WI38 (cell line): ENCODE measurements around the gene NUP50.

ENCODE experiments used
- H3K4me3 ChIP-seq: 2 replicates; pipeline ENCODE4 v1.5.1; 2011; ENCODE audit warnings: low read depth, mild to moderate bottlenecking, control low read depth, low read length
- CTCF ChIP-seq: IDR thresholded peaks from 2 replicates; pipeline ENCODE4 v1.5.1; 2012; ENCODE audit warnings: low read depth, mild to moderate bottlenecking, control low read depth, low read length

The NUP50 gene

DNA sequence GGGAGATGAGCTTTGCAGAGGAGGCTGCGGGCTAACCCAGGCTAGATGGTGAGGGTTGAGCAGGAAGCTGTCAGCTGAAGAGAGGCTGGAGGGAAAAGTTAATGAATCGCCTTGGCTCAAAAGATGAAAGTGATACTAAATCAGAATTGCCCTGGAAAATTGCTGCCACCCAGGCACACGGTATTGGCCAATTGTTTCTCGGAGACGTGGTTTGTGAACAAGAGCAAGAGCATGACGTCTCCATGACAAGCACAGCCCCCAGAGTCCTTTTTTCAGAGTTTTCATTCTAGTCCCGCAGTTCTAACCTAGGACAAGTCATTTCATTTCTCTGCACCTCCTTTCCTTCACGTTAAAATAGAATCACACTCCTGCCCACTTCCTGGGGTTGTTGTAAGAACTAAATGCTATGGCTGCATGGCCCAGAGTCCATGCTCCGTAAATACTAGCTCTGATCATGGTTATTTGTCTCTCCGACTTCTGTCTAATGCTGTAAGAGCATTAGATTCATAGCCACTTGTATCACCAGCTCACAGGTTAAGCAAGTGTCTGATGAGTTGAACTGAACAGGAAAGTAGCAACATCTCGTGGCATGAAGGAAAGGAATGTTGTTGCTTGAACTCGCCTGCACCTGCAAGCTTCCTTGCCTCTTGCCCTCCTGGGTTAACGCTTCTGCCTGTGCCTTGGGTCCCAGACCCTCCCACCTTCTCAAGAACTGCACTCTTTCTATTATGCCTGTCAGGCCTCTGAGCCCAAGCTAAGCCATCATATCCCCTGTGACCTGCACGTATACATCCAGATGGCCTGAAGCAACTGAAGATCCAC is 33.8 kb upstream of the NUP50 start:
- no peak for TF ChIP-seq CTCF
- no peak overlapping the region for H3K4me3 ChIP-seq

GRCh38 chr22:45130891-45131290 is 32.8 kb upstream of the NUP50 start:
- no peak for TF ChIP-seq CTCF
- no peak overlapping the region for H3K4me3 ChIP-seq

GRCh38 chr22:45131749-45132148 is 32.0 kb upstream of the NUP50 start:
- no peak overlapping the region for H3K4me3 ChIP-seq
- no peak for TF ChIP-seq CTCF

DNA sequence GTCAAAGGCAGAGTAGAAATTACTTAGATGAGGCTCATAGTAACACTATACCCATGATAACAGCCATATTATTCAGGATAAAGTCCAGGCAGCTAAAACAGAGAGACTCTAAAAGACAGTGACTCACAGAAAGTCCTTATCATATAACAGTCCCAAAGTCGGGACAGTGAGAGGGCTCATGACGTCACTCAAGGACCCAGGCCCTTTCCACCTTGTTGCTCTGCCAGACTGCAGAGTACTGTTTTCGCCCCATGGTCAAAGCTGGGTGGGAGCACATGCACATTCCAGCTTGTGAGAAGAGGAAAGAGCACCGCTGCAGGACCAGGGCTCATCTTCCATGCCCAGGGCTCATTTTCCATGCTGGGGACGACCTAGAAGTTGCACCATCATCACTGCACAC is 29.4 kb upstream of the NUP50 start:
- no peak for TF ChIP-seq CTCF
- no peak overlapping the region for H3K4me3 ChIP-seq

DNA sequence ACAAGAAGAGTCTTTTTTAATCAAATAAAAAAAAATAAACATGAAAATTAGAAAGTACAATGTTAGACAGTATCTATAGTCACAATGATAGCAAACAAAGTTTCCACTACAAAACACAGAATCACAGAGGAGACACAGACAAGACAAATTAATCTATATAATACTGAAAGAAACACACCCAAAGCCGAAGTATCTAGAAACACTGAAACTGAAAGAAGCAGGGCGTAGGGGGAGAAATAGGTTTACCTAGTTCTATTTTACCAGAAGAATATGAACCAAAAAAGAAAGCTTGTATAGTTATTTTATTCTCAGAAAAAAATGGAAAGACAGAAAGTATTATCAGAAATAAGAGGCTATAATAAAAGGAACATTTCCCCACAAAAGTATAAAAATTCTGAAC is 27.1 kb upstream of the NUP50 start:
- no peak overlapping the region for H3K4me3 ChIP-seq
- no peak for TF ChIP-seq CTCF

GRCh38 chr22:45139693-45140092 is 24.0 kb upstream of the NUP50 start:
- H3K4me3 ChIP-seq, result no peak overlapping the region
- TF ChIP-seq CTCF, result no peak

GRCh38 chr22:45142376-45142775 is 21.3 kb upstream of the NUP50 start:
- TF ChIP-seq CTCF, result no peak
- no peak overlapping the region for H3K4me3 ChIP-seq
